A549 (cell line): ENCODE results near the gene KCNMA1.

Source experiments
- CHD2 ChIP-seq: fragments of 150-350 bp; IDR thresholded peaks from 2 replicates; pipeline ENCODE4 v1.6.1; 2014; ENCODE audit warnings: low read length; ENCODE audit not compliant: partially characterized antibody
- E2F6 ChIP-seq: IDR thresholded peaks from 2 replicates; pipeline ENCODE4 v1.6.1; 2012; ENCODE audit warnings: low read depth, borderline replicate concordance
- EP300 ChIP-seq, 2 experiments: fragments of >200 bp; sonication (Bioruptor Twin); formaldehyde crosslinking; IDR thresholded peaks; 2 replicates in 1 of 2; 3 replicates in 1 of 2; pipeline ENCODE4 v1.6.1; 2016 to 2017
- HDAC2 ChIP-seq: fragments of 200-600 bp; sonication (generic); IDR thresholded peaks from 2 replicates; pipeline ENCODE4 v1.6.1; 2016
- MAFK ChIP-seq: fragments of 450-650 bp; IDR thresholded peaks from 2 replicates; pipeline ENCODE4 v1.6.1; 2014; ENCODE audit not compliant: partially characterized antibody
- NR3C1 ChIP-seq: fragments of >200 bp; sonication (Bioruptor Twin); formaldehyde crosslinking; IDR thresholded peaks from 3 replicates; pipeline ENCODE4 v1.6.1; 2017
- POLR2A ChIP-seq: IDR thresholded peaks from 2 replicates; pipeline ENCODE4 v1.6.1; 2012; ENCODE audit warnings: mild to moderate bottlenecking, low read length
- REST ChIP-seq: fragments of 200-600 bp; sonication (generic); IDR thresholded peaks from 2 replicates; pipeline ENCODE4 v1.6.1; 2016; ENCODE audit warnings: antibody characterized with exemption, mild to moderate bottlenecking, moderate library complexity
- RFX5 ChIP-seq: fragments of 450-650 bp; IDR thresholded peaks from 2 replicates; pipeline ENCODE4 v1.7.1; 2014; ENCODE audit warnings: antibody characterized with exemption, mild to moderate bottlenecking, moderate library complexity
- ZFP36 ChIP-seq: fragments of 450-650 bp; IDR thresholded peaks from 2 replicates; pipeline ENCODE4 v1.6.1; 2014; ENCODE audit warnings: borderline replicate concordance; ENCODE audit not compliant: partially characterized antibody
- TF ChIP-seq, protein P1 (sequence below): fragments of >200 bp; sonication (Bioruptor Twin); formaldehyde crosslinking; IDR thresholded peaks from 3 replicates; pipeline ENCODE4 v1.5.1; 2016
- TF ChIP-seq, protein P2 (sequence below): IDR thresholded peaks from 2 replicates; pipeline ENCODE4 v1.6.1; 2012
- TF ChIP-seq, protein P3 (sequence below): fragments of 250-450 bp; sonication (Bioruptor Pico); IDR thresholded peaks from 2 replicates; pipeline ENCODE4 v1.5.0; 2020; ENCODE audit warnings: low read depth, mild to moderate bottlenecking, moderate library complexity

DNA sequence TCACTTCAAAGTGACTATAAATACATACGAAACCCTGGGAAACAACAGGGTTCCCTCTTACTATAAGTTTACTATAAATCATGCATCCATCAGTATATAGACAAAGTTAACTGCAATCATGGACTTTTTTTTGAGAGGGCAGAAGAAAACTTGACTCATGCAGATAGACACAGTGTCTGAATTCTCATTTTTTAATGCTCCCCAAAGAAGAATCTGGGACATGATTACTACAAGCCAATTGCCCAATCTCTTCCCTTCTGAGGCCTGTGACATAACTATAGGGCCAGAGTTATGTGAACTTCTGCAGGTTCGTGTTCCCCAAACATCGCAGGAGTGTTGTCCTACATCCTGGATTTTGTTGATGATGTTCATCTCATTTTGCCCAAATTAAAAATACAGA, 376.5 kb downstream of the KCNMA1 start:
- TF ChIP-seq NR3C1 = no peak
- TF ChIP-seq POLR2A = no peak
- TF ChIP-seq, protein P1, sequence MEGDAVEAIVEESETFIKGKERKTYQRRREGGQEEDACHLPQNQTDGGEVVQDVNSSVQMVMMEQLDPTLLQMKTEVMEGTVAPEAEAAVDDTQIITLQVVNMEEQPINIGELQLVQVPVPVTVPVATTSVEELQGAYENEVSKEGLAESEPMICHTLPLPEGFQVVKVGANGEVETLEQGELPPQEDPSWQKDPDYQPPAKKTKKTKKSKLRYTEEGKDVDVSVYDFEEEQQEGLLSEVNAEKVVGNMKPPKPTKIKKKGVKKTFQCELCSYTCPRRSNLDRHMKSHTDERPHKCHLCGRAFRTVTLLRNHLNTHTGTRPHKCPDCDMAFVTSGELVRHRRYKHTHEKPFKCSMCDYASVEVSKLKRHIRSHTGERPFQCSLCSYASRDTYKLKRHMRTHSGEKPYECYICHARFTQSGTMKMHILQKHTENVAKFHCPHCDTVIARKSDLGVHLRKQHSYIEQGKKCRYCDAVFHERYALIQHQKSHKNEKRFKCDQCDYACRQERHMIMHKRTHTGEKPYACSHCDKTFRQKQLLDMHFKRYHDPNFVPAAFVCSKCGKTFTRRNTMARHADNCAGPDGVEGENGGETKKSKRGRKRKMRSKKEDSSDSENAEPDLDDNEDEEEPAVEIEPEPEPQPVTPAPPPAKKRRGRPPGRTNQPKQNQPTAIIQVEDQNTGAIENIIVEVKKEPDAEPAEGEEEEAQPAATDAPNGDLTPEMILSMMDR = no peak
- TF ChIP-seq, protein P2, sequence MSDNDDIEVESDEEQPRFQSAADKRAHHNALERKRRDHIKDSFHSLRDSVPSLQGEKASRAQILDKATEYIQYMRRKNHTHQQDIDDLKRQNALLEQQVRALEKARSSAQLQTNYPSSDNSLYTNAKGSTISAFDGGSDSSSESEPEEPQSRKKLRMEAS = no peak
- TF ChIP-seq MAFK = no peak
- no peak for TF ChIP-seq CHD2
- TF ChIP-seq, protein P3, sequence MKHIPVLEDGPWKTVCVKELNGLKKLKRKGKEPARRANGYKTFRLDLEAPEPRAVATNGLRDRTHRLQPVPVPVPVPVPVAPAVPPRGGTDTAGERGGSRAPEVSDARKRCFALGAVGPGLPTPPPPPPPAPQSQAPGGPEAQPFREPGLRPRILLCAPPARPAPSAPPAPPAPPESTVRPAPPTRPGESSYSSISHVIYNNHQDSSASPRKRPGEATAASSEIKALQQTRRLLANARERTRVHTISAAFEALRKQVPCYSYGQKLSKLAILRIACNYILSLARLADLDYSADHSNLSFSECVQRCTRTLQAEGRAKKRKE (CRISPR knock-in tag) = no peak
- TF ChIP-seq REST = no peak
- no peak for TF ChIP-seq E2F6
- TF ChIP-seq ZFP36 = no peak
- no peak for TF ChIP-seq HDAC2
- no peak for TF ChIP-seq EP300 (IDR thresholded peaks at IDR 0.05)
- no peak for TF ChIP-seq RFX5
